HG03025 (cell line): Measurements from ENCODE around the gene B3GNT4.
"Not testable (repeated sequence)": the region's sequence is repeated elsewhere in the genome, so short reads cannot be mapped to it uniquely, and the experiment has no call there.

ENCODE experiments used
- ATAC-seq: cut with Tn5 transposase; IDR thresholded peaks from one replicate; pipeline ENCODE4 v1.9.1; 2021; ENCODE audit warnings: mild to moderate bottlenecking, moderate library complexity; ENCODE audit not compliant: unreplicated experiment, low FRiP score

The B3GNT4 gene

GRCh38 chr12:122185494-122186082, 17.9 kb upstream of the B3GNT4 start:
- ATAC-seq: no peak

- no peak for ATAC-seq
Measured at GRCh38 chr12:122187466-122187865, 16.0 kb upstream of the B3GNT4 start.

- ATAC-seq: no peak
Measured at GRCh38 chr12:122189626-122190475, 13.7 kb upstream of the B3GNT4 start.

GRCh38 chr12:122190842-122191668, 12.5 kb upstream of the B3GNT4 start:
- no peak for ATAC-seq

- no peak for ATAC-seq
Measured at GRCh38 chr12:122192441-122192840, 11.1 kb upstream of the B3GNT4 start.

- ATAC-seq: no peak
Measured at GRCh38 chr12:122194804-122195203, 8.7 kb upstream of the B3GNT4 start.

GRCh38 chr12:122195405-122195804, 8.1 kb upstream of the B3GNT4 start:
- no peak for ATAC-seq

- ATAC-seq: no peak
Measured at GRCh38 chr12:122197612-122197966, 5.9 kb upstream of the B3GNT4 start.

- ATAC-seq: no peak
Measured at GRCh38 chr12:122199484-122200355, 3.8 kb upstream of the B3GNT4 start.

GRCh38 chr12:122200541-122201175, 2.9 kb upstream of the B3GNT4 start:
- no peak for ATAC-seq

- no peak for ATAC-seq
Measured at GRCh38 chr12:122201381-122201780, 2.1 kb upstream of the B3GNT4 start.

GRCh38 chr12:122202017-122202416, 1.5 kb upstream of the B3GNT4 start:
- no peak for ATAC-seq

GRCh38 chr12:122202811-122203210, 698 bp upstream of the B3GNT4 start:
- not testable (repeated sequence) for ATAC-seq

GRCh38 chr12:122204167-122205052, 901 bp downstream of the B3GNT4 start:
- no peak for ATAC-seq

GRCh38 chr12:122205053-122205925, 1.8 kb downstream of the B3GNT4 start:
- ATAC-seq: no peak

- ATAC-seq: no peak
Measured at GRCh38 chr12:122206111-122206881, 2.8 kb downstream of the B3GNT4 start.

GRCh38 chr12:122206976-122207375, 3.5 kb downstream of the B3GNT4 start:
- ATAC-seq: no peak
